Amniotic stem cell (primary cell): ENCODE results near the gene TPPP.

Experiments used
- DNase-seq: peaks from one replicate; lab custom pipeline; 2025; lab: John Stamatoyannopoulos, UW

TPPP gene

DNA sequence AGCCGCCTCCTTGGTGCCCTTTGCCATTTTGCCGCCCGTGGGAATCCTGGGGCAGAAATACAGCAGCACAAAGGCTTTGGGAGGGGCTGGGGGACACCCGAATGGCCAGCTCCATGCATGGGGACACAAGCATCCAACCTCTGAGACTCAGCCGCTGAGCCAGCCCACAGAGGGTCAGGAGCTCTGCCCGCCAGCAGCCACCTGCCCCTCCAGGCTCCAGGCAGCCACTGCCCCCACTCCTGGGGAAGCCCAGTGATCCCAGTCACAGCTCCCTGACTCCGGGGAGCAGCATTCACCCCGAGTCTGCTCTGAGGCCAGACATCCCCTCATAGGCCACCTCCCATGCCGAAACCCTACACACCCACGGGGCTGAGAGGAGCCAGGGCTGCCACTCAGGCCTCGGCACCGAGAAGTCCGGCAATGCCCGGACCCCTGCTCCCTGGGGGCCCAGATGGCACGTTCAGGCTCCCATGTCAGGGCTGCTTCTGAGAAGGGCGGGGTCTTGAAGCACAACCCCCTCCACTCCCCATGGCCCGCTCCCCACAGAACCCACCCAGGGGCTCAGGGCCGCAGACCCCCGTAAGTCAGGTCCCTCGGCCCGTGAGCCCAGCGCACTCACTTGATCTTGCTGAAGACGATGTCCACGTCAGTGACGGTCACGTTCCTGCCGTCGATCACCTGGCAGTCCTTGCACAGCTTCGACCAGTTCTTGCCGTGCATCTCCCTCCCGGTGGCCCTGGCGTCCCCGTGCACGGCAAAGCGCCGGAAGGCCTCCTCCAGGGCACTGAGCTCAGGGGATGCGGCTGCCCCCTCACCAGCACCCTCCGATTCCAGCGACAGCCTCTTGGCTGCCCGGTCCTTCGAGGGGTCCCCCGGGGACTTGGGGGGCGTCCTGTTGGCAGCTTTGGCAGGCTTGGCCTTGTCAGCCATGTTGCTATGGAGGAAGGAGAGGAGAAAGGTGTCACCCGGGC lies 15.7 kb downstream of the TPPP start:
- DNase-seq = no peak

DNA sequence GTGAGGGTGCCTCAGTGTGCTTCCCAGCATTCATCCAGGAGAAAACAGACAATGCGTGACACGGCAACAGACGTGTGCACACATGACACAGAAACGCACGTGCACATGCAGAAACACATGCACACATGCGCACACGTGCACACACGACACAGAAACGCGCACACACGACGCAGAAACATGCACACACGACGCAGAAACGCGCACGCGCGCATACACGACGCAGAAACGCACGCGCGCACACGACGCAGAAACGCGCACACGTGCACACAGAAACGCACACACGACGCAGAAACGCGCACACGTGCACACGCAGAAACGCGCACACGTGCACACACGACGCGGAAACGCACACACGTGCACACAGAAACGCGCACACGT lies 16.5 kb downstream of the TPPP start:
- DNase-seq = no peak

DNA sequence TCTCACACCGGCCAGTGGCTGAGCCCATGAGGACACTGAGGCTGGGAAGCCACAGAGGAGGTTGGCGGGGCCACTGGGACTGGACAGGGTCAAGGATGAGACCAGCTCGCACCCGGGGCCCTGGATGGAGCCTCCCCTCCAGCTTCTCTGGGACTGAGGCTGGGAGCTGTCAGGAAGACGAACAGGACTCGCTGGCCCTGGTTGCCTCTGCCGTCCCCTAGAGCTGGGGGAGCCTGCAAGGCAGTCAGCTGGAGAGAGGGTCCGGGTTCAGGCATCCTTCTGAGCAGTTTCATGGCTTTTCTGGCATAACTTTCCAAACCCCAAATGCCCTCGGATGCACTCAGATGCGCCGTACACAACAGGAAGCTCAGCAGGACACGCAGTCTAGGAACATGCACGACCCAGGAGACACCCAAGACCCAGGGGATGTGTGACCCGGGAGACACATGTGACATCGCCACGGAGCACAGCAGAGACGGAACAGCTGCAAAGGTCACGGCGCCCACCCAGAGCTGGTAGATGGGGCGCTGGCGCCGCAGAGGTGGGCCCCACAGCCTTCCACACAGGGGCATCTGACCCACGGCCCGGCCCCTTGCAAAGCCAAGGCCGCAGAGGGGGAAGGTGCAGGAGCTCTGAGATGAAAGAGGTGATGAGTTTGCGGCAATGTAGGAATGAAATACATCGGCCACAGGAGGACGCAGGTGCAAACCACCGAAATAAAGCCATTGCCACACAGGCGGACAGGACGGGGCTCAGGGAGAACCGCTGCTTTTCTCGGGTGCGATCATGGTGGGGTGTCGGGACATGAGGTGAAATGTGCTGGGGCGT lies 17.1 kb downstream of the TPPP start:
- no peak for DNase-seq

DNA sequence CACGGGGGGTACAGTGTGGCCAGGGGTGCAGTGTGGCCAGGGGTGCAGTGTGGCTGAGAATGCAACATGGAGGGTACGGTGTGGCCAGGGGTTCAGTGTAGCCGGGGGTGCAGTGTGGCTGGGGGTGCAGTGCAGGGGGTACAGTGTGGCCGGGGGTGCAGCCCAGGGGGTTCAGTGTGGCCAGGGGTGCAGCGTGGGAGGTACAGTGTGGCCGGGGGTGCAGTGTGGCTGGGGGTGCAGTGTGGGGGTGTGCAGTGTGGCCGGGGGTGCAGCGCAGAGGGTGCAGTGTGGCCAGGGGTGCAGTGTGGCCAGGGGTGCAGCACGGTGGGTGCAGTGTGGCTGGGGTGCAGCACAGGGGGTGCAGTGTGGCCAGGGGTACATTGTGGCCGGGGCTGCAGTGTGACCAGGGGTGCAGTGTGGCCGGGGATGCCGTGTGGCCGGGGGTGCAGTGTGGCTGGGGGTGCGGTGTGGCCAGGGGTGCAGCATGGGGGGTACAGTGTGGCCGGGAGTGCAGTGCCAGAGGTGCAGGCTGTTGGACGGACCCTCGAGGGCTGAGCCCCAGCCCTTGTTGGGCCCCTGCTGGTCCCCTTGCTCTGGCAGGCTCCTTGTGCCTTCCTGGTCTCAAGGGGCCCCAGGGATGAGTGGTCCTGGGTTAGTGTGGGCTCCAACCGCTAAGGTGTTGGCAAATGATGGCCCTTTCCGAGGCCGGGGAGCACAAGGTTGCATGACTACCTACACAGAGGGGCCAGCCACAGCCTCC lies 17.9 kb downstream of the TPPP start:
- no peak for DNase-seq

DNA sequence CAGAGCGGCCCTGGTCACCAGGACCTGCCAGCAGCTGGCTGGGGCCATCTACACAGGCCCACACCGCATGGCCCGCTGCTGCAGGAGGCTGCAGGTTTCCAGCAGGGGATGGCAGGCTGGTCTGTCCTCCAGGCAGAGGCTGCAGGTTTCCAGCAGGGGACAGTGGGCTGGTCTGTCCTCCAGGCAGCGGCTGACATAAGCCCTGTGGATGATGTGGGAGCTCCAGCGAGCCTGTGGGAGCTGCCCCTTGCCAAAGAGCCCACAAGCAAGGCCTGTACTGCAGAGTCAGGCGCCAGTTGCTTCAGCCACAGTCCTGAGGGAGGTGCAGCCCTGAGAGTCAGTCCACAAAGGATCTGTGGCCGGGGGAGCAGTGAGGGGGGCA lies 18.5 kb downstream of the TPPP start:
- no peak for DNase-seq

DNA sequence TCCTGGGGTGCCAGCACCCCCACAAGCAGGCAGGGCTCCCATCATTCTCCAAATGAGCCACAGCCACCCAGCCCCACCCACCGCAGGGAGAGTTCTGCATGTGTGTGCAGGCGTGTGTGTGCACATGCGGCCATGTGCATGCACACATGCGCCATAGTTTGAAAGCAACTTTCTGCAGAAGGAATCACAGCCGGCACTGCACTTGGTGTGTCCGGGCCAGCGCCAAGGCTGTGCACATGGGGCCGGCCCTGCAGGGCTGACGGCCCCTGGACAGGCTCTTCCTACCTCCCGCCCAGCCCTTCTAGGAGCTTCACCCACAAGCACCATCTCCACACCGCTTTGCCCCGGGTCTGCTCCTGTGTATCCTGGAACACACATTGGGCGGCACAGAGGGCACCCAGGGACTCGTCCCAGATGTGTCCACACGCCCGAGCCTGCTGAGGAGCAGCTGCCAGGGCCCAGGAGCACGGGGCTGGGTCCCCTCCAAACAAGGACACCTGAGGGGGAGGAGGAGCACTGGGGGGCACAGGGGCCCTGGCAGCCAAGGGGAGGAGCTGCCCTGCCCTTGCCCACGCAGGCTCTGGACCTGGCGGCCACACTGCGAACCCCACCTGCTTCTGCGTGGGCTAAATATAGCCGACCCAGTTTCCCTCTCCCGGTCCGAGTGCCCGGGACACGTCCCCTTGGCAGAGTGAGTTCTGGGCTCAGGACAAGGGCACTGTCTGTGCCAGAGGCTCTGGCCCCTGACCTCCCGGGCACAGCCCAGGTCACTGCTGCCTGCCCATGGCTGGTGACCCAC lies 19.1 kb downstream of the TPPP start:
- DNase-seq = no peak

DNA sequence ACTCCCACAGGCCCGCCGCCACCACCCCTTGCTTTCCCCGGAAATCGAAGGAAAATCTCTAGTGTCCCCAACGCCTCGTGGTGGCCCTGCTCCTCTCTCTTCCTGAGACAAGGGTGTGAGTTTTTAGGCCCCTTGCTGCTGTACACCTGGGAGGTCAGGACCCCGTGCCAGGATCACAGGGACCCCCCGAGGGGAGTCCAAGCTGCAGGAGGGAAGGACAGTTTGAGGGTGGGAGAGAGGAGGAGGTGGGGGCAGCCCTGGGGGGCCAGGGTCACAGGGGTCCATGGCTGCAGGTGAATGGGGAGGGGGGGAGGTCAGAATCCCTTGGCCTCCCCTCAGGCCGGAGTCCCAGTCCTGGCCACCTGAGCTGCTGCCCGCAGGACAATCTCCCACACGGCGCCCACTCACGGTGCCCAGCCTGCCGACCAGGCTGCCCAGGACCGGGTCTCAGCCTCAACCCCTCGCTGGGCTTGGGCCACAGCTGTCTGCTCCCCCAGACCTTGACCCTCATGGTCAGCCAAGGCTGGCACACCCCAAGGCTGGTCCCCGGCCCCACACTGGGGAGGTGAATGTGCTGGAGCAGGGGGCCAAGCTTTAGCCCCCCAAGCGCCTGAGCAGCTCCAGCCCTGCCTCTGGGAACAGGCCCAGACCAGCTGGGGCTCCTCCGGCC lies 19.9 kb downstream of the TPPP start:
- DNase-seq = no peak

DNA sequence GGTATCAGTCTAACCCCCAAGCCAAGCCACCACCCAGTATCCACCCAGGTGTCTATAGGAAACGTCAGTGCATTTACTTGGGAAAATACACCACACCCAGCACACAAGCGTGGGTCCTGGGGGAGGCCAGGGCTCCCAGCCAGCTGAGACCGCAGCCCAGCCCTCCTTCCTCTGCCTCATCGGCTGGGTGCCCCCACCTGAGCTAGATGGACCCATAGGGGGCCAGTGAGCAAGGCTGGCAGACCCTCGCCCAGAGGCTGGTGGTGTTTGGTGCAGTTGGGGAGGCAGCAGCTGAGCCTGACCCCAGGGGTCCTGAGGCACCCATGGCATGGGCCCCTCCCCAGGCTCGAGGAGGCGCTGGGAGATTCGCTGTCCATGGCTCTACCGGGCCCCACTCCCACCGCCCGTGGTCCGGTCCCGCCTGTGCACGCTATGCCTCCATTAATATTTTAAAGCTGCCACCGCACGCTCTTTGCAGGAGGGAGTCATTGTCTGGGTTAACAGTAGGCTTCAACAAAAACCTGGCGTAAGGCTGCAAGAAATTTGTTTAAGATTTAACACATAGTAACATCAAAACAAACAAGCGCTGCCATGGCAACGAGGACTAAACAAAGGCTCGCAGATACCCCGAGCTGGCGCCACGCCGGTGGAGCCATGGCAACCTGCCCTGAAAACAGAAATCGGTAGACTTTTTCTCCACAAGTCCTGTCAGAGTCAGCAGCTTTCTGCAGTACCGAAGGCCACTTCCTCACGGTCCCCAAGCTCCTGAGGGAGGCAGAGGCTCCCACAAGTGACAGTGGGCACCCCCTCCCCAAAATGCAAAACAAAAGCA lies 20.6 kb downstream of the TPPP start:
- DNase-seq = no peak

DNA sequence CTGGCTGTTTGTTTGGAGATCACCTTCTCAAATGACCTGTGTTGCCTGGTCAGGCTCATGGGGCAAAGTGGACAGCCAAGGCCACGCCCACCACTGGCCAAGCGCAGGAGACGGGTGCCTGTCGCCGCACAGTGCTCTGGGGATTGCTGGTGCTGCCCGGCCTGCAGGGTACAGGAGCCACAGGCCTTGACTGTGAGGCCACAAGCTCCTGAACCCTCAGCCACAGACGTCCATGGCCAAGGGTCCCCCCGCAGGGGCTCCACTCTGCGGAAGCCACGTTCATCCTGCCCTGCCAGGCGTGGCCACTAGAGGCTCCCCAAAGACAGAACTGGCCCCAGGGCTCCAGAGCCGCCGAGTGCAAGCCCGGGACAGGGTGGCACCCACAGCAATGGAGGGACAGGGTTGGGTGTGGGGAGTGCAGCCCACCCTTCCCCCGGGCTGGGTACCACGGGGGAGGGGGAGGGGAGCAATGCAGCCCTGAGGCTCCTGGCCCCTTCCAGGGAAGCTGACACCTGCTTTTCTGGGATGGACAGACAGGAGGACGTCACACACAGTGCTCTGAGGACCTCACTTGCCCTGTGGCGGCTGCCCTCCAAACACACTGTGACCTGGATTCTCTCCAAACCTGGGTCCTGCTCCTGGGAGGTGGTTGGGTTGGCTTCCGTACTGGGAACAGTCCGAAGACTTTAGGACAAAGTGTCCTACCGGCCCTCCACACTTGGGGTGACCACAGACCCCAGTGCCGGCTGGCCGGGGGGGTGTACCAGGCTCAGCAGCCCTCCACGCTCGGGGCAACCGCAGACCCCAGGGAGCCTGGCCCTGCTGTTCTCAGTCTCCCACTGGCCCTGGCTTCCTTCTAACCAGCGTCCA lies 21.5 kb downstream of the TPPP start:
- no peak for DNase-seq

DNA sequence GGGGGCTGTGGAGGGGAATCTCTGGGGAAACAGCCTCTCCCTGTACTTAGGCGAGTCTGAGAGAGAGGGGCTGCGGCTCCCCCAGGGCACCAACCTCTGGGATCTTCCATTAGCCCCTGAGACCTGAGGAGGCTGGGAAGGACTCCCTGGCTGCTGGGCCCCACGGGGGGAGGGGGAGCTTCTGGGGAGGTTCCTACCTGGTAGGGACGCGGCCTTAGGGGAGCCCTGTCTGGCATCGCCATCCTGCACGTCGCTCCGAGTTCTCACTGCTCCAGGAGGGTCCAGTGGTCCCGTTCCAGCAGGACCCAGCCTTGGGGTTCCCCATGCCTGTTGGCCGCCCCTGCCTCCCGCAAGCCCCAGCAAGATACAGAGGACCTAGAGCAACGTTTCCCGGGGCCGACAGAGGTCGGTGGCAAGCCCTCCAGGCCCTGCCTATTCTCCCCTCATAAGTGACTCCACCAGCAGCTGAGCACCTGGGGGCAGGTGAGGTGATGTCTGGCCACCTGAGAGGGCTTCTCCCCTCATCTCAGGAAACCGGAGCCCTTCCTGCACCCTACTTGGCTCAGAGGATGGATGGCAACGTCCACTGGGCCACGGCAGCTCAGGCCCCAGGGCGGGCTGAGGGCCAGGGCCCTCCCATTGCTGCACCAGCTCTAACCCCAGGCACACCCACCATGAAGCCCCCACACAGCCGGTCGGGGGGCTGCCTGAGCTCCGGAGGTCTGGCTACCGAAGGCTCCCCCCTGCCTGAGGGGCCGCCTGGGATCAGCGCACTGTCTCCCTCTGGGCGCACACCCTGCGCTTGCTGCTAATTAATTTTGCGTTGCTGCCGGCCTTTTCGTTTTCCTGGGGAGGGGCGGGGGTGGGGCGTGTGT lies 22.5 kb downstream of the TPPP start:
- no peak for DNase-seq

DNA sequence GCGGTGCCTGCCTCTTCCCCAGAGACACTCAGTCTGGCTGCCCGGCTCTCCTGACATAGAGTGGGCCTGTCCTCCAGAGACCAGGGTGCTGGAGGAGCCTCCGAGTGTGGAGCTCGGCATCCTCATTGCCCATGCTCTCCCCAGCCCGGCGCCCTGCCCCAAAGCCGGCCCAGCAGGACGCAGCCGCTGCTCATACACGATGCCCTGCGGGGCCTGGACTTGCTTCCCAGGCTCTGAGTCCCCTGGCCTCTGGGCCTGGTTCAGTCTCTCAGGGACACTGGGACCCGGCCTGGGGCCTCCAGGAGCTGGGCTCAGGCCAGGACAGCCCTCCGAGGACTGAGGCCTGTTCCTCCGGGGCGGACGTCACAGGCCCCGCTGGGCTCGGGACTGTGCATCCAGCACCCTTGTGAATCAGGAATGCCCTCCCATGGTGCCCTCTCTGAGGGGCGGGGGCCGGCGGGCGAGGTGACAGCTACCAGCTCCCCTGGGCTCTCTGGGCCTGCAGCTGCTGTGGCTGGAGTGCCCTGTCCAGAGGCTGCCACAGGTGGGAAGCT lies 23.2 kb downstream of the TPPP start:
- DNase-seq = no peak

DNA sequence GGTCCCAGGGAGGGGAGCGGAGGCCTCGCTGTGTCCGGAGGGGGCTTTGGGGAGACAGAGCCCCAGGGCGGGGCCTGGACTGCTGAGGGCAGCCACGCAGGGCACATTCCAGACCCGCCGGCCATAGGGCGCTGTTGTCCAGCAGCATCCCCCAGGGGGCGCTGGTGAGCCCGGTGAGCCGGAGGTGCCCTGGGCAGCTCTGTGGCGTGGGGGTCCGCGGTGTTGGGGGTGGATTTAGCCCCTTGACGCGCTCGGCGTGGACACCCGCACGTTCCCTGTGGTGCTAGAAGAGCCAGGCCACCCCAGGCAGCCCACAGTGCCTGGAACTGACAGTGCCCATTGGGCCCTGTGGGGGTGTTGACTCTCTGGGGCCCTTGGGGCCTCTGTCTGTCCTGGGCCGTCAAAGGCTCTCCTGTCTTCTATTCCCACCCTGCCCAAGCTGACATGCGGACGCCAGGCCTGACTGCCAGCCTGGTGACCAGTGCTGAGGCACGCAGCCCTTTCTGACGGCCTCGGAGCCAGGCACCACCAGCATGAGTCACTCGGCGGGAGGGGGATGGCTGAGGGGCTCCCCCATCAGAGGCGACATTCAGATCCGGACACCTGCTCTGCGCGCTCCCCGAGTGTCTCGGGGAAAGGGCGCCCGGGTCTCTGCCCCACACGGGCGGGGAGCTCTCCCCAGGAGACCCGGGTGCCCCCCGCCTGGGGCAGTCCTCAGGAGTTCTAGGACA lies 23.9 kb downstream of the TPPP start:
- DNase-seq = no peak

DNA sequence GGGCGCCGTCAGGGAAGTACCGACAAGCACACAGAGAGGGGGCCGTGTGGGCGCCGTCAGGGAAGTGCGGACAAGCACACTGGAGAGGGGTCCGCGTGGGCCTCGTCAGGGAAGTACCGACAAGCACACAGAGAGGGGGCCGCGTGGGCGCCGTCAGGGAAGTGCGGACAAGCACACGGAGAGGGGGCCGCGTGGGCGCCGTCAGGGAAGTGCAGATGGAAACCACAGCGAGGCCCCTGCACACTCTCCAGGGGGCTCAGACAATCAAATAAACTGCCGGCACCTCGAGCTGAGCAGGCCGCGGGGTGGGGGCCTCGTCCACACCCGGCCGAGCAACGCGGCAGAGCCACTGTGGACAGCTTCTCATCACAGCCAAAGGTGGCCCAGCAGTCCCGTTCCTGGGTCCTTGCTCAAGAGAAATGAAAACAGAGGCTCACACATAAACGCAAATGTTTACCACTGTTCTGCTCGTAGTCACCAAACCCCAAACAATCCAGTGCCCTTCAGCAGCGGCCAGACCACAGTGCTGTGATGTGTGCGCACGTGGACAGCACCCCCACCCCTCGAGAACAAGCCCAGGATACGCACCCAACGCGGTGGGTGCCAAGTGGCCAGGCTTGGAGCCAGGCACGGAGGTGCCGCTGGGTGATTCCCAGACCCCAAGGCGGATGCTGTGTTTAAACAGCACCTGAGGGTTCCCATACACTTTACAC lies 24.7 kb downstream of the TPPP start:
- no peak for DNase-seq

DNA sequence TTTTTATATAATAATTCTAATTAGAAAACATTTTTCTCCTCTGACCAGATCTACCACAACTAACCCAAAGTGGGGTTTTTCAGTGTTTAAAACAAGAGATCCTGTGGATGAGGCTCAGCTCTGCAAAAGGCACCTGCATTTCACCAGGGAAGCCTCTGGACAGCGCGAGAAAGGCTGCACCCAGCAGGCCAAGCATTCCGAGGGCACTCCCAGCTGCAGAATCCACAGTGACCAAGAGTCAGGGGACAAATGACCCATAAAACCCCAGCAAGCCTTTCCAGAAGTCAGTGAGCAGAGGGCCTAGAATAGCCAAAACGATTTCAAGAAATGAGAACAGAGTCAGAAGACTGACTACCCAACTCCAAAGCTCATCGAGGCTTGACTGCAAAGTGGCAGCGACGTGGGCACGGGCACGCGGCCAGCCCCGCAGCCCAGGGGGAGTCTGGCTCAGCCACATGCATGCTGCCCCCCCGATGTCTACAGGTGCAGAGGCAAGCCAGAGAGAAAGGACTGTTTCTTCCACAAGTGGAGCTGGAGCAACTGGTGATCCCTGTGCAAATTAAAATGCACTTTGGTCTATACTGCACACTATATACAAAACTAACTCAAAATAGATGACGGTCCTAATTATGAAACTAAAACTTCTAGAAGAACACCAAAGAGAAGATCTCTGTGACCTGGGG lies 26.2 kb downstream of the TPPP start:
- no peak for DNase-seq

DNA sequence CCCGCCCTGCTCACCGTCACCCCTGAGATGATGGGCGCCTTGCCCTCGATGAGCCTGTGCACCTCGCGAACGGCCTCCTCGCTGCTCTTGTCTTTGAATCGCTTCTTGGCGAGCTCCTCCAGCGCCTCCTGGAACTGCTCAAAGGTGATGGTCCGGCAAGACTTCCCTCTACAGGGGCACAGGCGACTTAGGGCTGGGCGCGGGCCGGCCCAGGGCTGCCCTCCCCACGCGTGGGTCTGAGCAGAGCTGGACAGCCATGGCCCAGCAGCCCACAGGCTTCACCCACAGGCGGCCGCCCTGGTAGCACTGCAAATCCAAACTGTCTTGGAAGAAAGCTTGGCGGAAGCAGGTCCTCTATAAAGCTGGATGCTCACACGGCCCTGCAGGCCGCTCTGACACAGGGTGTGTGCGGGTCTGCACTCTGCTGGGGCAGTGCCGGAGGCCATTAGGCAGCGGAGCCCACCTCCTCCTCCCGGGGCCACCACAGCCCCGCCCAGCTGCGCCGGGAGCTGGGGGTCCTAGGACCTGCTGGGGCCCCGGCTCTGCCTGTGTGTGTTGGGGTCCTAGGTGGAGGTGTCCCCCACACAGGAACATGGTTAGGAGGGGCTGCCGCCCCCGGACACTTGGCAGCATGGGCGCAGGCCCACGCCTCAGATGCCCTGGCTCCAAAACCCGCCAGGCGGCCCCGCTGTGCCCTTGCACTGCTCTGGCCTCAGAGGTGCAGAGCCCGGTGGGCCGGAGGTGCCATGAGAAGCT lies 27.0 kb downstream of the TPPP start:
- no peak for DNase-seq
